22Rv1 (cell line): Measurements from ENCODE around the gene NUDCD2.

Source experiments
- CTCF ChIP-seq: fragments of 450-650 bp; IDR thresholded peaks from 2 replicates; pipeline ENCODE4 v1.5.1; 2017; ENCODE audit warnings: mild to moderate bottlenecking
- ZFX ChIP-seq: fragments of 450-650 bp; IDR thresholded peaks from 2 replicates; pipeline ENCODE4 v1.6.1; 2017; ENCODE audit warnings: antibody characterized with exemption, borderline replicate concordance

- TF ChIP-seq CTCF = no peak
- no peak for TF ChIP-seq ZFX
Measured at GRCh38 chr5:163453705-163454104, 6.2 kb downstream of the NUDCD2 start.
